Stimulated activated CD4-positive, alpha-beta T cell treated with anti-CD3 and anti-CD28 coated beads, Interleukin-4, amount 100 ng/mL, for 48 hours (primary cell): ENCODE results near the gene GRID1.
"Not testable (repeated sequence)": the region's sequence is repeated elsewhere in the genome, so short reads cannot be mapped to it uniquely, and the experiment has no call there.

Source experiments
- DNase-seq, 2 donors: peaks; one replicate each; pipeline ENCODE4 v3.0.0-alpha.2; 2020; ENCODE audit warnings: low read depth in 2 of 2

GRID1 gene

GRCh38 chr10:86038371-86038770 lies 328.2 kb downstream of the GRID1 start:
- DNase-seq, result no peak

- DNase-seq, result no peak
Observed at GRCh38 chr10:86037096-86037495, 329.5 kb downstream of the GRID1 start.

DNA sequence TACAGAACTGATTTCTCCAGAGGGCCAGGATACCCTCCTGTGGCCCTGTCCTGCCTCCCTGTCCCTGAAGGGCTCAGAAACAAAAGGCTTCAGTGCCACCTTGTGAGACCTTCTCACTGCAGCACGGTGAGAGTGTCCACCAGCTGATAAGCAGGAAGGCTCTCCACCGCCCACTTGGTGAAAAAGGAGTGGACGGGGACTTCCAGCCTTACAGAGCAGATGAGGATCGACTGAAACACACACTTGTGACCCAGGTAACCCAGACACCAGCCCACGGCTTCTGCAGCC lies 330.1 kb downstream of the GRID1 start:
- DNase-seq, result no peak

DNA sequence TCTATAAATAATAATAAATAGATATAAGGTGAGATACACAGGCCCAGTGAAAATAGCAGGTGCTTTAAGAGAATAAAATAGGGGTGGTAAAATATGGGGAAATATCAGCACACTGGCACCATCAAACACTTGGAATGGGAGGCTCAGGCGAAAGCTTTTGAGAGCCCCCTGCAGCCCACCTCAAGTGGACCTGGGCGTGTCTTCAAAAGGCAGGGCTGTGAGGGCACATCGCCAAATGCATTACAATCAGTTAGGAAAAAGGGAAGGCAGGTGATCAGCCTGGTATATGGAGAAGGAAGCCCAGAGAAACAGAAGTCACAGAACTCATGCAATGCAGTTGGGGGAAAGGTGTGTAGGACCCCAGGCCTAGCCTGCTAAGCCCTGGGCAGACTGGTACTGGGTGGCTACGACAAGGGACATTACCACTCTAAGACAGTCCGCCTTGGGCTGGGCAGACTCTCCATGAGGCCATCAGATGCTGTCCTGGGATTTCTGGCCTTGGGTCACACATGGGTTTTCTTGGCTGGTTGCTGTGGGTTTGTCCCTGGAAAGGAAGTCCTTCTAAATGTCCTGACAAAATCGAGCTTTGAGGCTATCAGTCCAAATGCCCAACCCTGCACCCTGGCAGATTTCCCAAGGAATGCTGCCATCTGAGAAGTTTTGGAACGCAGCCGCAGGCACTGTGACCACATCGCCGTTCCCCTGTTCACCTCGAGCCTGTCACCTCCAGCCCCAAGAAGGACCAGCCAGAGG lies 330.6 kb downstream of the GRID1 start:
- no peak for DNase-seq

DNA sequence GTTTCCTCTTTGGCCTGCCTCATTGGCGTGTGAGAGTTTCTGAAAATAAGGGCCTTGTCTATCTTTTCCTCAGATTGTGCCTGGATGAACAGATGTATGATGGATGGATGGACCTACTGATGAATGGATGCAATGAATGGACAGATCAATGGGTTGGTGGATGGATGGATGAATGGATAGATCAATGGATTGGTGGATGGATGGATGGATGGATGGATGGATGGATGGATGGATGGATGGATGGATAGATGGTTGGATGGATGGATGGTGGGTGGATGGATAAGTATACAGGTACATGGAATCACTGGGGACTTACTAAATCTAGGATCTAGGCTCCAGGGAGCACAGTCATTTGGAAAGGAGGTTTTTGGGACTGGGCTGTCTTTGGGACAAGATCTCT lies 331.9 kb downstream of the GRID1 start:
- DNase-seq, result no peak

GRCh38 chr10:86033581-86033980 lies 333.0 kb downstream of the GRID1 start:
- no peak for DNase-seq

- not testable (repeated sequence) for DNase-seq
Observed at GRCh38 chr10:86032087-86032486, 334.5 kb downstream of the GRID1 start.

DNA sequence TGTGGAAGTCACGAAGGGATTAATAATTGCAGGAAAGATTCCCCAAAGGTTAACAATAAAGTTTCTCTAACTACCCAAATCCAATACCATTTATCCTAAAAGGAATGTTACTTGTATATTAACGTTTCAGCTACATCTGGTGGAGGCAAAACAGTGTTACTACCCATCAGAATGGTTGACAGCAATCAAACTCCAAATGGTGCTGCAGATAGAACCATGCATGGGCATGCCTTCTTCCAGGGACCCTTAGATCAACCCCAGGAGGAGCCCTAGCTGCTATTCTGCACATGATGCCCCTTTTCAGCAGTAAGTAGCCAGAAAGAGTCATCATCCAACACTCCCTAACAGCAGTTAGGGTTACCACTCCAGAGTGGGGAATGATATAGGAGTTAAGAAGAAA lies 336.3 kb downstream of the GRID1 start:
- DNase-seq, result no peak

GRCh38 chr10:86027346-86027745 lies 339.2 kb downstream of the GRID1 start:
- no peak for DNase-seq

DNA sequence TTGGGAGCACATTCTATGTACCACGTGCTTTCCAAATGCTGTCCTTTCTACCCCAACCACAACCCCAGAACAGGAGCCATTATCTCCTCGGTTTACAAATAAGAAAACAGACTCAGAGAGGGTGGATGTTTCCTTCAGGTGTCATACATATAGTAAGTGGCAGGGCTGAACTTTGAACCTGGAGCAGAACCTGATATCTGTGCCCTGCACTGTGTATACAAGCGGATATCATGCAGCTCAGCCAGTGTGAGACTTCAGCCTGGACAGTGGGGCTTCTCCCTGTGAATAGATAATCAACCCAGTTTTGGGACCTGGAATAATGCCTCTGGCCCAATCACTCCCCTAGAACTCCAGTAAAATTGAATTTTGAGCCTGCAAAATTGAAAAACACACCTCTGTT lies 341.1 kb downstream of the GRID1 start:
- DNase-seq, result no peak

GRCh38 chr10:86024281-86025041 lies 342.1 kb downstream of the GRID1 start:
- DNase-seq, result no peak

DNA sequence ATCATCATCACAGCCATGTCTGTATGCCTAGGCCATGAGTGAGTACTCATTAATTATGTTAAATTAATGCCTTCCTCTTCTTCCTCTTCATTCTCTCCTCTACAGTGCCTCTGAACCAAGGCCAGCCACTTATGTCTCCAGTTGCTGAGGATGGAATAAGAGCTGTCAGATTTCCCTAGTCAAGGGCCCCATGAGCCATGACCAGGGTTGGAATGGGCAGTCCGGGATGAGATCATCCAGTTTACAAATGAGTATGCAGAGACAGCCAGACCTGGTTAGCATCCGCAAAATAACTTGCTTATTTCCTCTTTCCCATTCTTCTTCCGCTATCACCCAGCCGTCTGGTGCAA lies 342.7 kb downstream of the GRID1 start:
- DNase-seq, result no peak

DNA sequence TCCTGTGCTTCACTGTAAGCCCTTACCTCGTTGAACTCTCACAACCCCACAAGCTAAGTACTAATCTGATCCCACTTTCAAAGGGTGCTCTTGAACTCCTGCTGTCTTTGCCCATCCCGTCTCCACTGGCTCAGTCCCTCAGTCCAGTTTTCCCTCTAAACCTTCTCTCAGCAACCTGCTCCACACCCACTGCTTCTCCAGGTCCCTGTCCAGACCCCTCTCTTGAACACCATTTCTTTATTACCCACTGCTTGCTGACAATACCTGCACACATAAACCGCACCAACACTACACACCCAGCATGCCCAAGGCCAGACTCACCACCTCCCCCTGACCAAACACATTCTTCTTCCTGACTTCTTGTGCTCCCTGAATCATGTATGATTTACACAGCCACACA lies 343.3 kb downstream of the GRID1 start:
- DNase-seq, result no peak

GRCh38 chr10:86022906-86023305 lies 343.7 kb downstream of the GRID1 start:
- DNase-seq, result no peak

- no peak for DNase-seq
Observed at GRCh38 chr10:86020134-86020533, 346.5 kb downstream of the GRID1 start.

DNA sequence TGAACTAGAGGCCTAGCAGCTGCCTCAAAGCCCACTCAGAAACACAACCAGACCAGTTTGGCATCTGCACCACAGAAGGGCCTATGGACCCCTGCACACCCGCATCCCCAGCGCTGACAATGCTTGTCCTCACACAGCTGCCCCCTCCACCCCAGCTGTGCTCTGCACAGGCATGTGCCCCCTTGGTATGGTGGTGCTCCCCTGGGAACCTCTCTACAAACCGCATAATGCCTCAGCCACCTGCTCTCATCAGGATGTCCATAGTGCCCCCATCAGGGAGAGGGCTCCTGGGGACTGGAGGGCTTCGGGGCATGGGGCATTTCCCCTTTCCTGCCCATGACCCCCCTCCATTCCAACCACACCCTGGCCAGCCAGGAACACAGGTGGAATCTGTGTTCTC lies 347.5 kb downstream of the GRID1 start:
- no peak for DNase-seq

- DNase-seq, result no peak
Observed at GRCh38 chr10:86018735-86019058, 347.9 kb downstream of the GRID1 start.

DNA sequence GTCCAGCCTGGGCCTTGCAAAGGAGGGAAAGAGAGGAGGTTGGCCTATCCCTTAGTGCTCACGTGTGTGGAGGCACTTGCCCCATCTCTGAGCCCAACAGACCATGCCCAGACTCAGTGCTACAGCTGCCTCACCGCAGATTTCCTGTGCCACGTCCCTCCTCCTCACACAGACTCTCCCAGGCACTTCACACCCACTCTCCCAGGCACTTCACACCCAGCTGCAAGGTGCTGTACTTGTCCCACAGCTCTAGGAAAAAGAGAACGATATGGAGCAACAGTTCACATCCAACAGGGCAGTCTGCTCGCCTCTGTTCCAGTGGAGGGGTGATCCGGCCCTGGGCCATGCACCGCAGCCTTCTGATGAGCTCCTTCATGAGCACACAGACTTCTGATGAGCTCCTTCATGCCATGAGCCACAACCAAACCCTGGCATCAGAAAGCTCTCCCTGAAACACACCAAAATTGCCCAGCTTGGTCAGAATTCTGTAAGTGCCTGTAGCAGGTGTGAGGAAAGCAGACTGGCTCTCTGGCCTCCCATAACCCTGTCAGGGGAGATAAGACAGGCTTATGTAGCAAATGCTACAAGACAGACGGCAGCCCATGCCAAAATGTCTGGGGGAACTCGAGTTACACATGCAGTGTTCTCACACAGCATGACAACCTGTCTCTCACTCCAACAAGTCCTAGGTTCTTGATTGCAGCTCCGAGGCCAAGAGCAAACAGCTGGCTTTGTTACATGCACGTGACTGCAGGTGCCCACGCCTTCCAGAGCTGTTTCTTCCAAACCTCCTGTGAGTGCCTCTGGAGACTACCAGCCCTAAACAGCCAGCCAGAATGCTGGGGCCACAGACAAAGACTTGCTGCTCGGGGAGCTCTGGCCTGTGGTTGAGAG lies 348.5 kb downstream of the GRID1 start:
- no peak for DNase-seq

DNA sequence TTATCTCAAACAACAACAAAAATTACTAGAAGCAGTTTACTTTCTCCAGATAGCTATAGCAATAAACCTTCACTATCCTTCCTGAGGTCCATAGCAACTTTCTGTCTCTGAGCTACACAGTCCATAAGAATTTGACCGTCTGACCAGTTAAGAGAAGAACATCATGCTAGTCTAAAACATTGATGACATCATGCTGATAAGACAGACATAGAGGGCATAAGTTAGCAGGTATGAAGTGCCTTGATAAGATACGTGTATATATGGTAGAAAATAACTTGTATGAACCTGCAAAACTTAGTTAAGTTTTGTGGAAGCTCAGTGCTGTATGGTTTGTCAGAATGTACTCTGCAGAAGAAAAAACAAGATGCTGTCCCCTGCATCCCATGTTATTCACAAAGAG lies 353.0 kb downstream of the GRID1 start:
- no peak for DNase-seq

DNA sequence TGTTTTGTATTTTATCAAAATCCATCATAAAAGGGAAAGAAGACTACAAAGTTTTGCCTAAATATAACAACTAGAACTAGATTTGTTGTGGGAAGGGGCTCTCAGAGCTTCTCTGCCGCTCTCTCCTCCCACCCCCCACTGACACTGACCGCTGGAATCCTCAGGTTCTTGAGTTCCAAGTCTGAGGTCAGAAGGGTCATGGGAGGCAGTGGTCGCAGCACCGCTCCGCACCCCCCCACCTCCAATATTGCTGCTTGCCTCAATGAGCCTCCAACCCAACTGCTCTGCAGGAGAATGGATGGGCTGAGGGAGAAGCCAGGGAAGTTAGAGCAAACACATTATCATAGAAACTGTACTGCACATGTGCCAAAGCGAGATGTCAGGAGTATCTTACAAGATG lies 359.4 kb downstream of the GRID1 start:
- no peak for DNase-seq

DNA sequence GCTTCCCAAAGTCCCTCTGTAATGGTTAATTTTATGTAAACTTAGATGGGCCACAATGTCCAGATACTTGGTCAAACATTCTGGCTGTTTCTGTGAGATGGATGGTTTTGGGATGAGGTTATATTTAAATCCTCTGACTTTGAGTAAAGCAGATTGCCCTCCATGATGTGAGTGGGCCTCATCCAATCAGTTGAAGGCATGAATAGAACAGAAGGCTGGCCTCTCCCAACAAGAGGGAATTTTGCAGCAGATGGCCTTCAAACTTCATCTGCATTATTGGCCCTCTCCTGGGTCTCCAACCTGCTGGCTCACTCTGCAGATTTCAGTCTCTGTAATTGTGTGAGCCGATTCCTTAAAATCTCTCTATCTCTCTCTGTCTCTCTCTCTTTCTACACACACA lies 362.3 kb downstream of the GRID1 start:
- DNase-seq, result no peak

GRCh38 chr10:86003201-86003621 lies 363.4 kb downstream of the GRID1 start:
- no peak for DNase-seq

- no peak for DNase-seq
Observed at GRCh38 chr10:86001521-86001920, 365.1 kb downstream of the GRID1 start.
